ENCODE data around the gene CDH20. TPM values are rescaled to one million over a fixed set of nuclear protein-coding genes. Genes with fewer than 3 reads are reported as not detected.

CDH20 gene
- total RNA-seq, 2 donors from 2014 or later = not detected

DNA sequence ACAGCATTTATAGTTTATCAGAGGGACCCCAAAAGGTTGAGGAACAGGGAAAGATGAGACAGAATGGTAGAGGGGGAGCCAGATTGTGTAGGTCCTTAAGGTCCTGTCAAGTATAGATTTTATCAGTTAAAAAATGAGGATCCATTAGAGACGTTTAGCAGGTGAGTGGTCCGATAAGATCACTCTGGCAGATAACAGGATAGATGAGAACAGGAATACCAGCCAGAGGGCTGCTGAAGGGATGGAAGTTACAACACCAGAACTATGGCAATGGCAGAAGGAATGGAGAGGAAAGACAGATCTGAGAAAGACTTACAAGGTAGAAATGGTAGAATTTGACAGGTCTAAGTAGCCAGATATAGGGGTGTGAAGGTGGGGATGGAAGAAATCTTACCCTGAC lies 141.7 kb downstream of the CDH20 start:
- no peak for DNase-seq
- Histone ChIP-seq H3K9me3 (no peaks in the 10 kb centered on the region), H3K27me3 (no peaks in the 10 kb centered on the region), H3K27ac (no peak overlapping the region), H3K4me1 (no peaks in the 10 kb centered on the region), H3K9ac (ENCODE audit: low read depth in 2 of 2, low read length in 2 of 2) (no peak overlapping the region), H3K4me3 (no peak overlapping the region), H3K36me3 (no peaks in the 10 kb centered on the region)
- intact Hi-C loops (cut with DNase I) = no loop called here
- TF ChIP-seq, protein P1, sequence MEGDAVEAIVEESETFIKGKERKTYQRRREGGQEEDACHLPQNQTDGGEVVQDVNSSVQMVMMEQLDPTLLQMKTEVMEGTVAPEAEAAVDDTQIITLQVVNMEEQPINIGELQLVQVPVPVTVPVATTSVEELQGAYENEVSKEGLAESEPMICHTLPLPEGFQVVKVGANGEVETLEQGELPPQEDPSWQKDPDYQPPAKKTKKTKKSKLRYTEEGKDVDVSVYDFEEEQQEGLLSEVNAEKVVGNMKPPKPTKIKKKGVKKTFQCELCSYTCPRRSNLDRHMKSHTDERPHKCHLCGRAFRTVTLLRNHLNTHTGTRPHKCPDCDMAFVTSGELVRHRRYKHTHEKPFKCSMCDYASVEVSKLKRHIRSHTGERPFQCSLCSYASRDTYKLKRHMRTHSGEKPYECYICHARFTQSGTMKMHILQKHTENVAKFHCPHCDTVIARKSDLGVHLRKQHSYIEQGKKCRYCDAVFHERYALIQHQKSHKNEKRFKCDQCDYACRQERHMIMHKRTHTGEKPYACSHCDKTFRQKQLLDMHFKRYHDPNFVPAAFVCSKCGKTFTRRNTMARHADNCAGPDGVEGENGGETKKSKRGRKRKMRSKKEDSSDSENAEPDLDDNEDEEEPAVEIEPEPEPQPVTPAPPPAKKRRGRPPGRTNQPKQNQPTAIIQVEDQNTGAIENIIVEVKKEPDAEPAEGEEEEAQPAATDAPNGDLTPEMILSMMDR (IDR thresholded peaks at IDR 0.05) = no peak

DNA sequence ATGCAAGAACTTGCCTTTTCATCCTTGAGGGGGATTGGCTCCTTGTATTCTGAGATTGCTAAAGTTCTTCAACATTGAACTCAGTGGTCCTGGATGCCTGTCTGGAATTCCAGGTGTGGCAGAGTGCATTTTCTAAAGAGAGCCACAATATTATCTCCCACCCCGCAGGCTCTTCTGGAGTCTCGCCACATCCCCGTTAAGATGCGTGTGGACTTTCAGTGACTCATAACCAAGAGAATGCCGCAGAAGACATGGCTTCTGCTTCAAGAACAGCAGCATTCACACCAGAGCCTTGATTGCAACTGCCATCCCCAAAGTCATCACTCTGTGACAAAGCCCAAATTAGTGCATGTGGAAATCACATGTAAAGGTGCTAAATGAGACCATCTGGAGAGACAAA lies 142.7 kb downstream of the CDH20 start:
- TF ChIP-seq, protein P1 (IDR thresholded peaks at IDR 0.05) = no peak
- intact Hi-C loops (cut with DNase I) = no loop called here

DNA sequence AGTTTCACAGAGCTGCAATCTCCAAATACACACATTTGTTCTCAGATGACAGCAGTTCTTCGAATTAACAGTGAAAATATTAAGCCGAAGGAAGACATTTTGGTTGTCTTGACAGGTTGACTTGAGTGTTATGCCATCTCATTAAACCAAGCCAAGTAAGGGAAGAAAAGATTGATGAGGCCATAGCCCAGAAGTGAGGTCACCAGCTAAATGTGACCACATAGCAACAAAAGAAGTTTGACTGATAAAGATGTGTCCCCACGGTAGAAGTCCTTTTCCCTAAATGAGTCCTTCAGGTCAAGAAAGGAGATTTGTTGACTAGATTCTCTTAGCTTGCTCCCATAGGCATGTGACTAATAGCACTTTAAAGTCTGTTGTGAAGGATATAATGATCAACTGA lies 156.1 kb downstream of the CDH20 start:
- TF ChIP-seq, protein P1 (IDR thresholded peaks at IDR 0.05) = no peak
- no peaks in the 10 kb centered on the region for H3K36me3 ChIP-seq
- no peak overlapping the region for H3K9ac ChIP-seq (ENCODE audit: low read depth in 2 of 2, low read length in 2 of 2)
- H3K9me3 ChIP-seq = no peaks in the 10 kb centered on the region
- intact Hi-C loops (cut with DNase I) = no loop called here
- H3K27me3 ChIP-seq = no peaks in the 10 kb centered on the region
- no peak overlapping the region for H3K4me3 ChIP-seq
- no peak overlapping the region for H3K27ac ChIP-seq
- DNase-seq = no peak
- no peaks in the 10 kb centered on the region for H3K4me1 ChIP-seq

More for the DNA sequence above, 142.7 kb downstream of the CDH20 start:
- DNase-seq = no peak
- Histone ChIP-seq H3K9me3 (no peaks in the 10 kb centered on the region), H3K36me3 (no peaks in the 10 kb centered on the region), H3K9ac (ENCODE audit: low read depth in 2 of 2, low read length in 2 of 2) (no peak overlapping the region), H3K4me1 (no peaks in the 10 kb centered on the region), H3K4me3 (no peak overlapping the region), H3K27ac (no peak overlapping the region), H3K27me3 (no peaks in the 10 kb centered on the region)

DNA sequence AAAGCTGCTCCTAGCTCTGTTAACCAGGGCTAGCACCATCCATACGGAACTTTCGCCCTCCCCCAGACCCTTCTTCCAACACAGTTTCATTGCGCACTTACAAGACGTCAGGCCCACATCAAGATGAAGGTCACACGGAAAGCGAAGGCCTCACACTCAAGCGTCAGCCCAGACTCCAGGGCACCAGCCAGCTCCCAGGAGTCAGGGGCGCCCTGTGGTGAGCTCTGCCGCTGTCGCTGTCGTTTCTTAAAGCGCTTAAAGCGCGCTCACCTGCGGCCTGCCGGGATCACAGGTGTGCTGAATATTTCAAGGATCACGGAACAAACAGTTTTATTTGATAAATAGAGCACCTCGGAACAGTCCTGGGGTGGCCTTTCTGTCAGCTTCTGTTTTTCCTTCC lies 163.1 kb downstream of the CDH20 start:
- Histone ChIP-seq H3K27ac (no peak overlapping the region), H3K4me1 (no peaks in the 10 kb centered on the region), H3K4me3 (no peak overlapping the region), H3K9ac (ENCODE audit: low read depth in 2 of 2, low read length in 2 of 2) (no peak overlapping the region), H3K27me3 (no peaks in the 10 kb centered on the region), H3K36me3 (no peaks in the 10 kb centered on the region), H3K9me3 (no peaks in the 10 kb centered on the region)
- intact Hi-C loops (cut with DNase I) = no loop called here
- no peak for DNase-seq
- TF ChIP-seq, protein P1 (IDR thresholded peaks at IDR 0.05) = no peak

DNA sequence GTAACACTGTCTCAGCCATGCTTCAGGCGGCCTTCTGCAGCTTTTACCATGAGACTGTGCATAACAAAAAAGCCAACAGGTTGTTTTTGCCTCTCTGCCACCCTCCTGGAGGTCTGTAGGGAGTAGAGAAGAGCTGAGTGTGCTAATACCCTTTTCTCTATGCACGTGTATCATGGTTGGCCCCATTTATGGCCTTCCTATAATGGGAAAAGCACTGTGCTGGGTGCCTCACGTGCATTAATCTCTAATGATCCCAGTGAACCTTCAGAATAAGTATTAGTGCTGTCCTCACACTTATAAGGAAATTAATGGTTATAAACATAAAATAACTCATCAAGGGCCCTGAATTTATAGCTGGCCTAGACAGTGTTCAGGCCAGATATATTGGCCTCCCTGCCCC lies 164.2 kb downstream of the CDH20 start:
- Histone ChIP-seq H3K9me3 (no peaks in the 10 kb centered on the region), H3K4me3 (no peak overlapping the region), H3K4me1 (no peaks in the 10 kb centered on the region), H3K27me3 (no peaks in the 10 kb centered on the region), H3K9ac (ENCODE audit: low read depth in 2 of 2, low read length in 2 of 2) (no peak overlapping the region), H3K36me3 (no peaks in the 10 kb centered on the region), H3K27ac (no peak overlapping the region)
- intact Hi-C loops (cut with DNase I) = no loop called here
- TF ChIP-seq, protein P1 (IDR thresholded peaks at IDR 0.05) = no peak
- DNase-seq = no peak

DNA sequence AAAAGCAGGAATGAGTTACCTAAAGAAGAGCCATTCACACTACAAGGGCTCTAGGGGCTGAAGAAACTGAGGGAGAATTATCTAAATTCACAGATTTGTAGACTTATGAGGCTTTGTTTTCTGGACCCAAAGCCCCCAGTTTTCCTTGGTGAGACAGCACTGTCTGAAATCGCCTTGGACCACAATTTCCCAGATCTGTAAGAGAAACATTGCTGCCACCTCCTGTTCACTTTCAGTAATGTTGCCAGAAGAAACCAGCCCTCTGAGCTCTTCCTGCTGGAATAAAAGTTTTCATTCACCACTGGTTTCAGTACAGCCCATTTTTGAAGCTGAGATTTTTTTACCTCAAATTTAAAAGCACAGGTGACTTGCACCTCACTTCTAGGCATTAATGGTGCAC lies 169.2 kb downstream of the CDH20 start:
- intact Hi-C loops (cut with DNase I) = loop anchor here (2.0 to 10.0 kb wide), 3 partner anchors 180 to 818 kb away; no protein-coding TSS in a partner anchor
- Histone ChIP-seq H3K27me3 (no peaks in the 10 kb centered on the region), H3K9ac (ENCODE audit: low read depth in 2 of 2, low read length in 2 of 2) (no peak overlapping the region), H3K9me3 (no peaks in the 10 kb centered on the region), H3K4me1 (no peaks in the 10 kb centered on the region), H3K27ac (no peak overlapping the region), H3K36me3 (no peaks in the 10 kb centered on the region), H3K4me3 (no peak overlapping the region)
- TF ChIP-seq, protein P1 (IDR thresholded peaks at IDR 0.05) = peak; percentile 61
- DNase-seq = peak; percentile 31

Measured in colonic mucosa (tissue), 4 donors.